OCI-LY3 (cell line): ENCODE measurements around the gene APBB1.

Source experiments
- H2AFZ ChIP-seq: fragments of 200-600, 300-600 bp; shearing (Covaris generic); 2 replicates; pipeline ENCODE4 v1.6.0; 2014; ENCODE audit warnings: antibody characterized with exemption, low read depth, low read length
- H3K27ac ChIP-seq: fragments of 200-600, 300-600 bp; sonication (generic); 2 replicates; pipeline ENCODE4 v1.5.1; 2014; ENCODE audit warnings: mild to moderate bottlenecking, low read length, moderate library complexity, mixed read lengths
- H3K27me3 ChIP-seq: fragments of 200-600, 300-600 bp; sonication (generic); 2 replicates; pipeline ENCODE4 v1.6.1; 2014; ENCODE audit warnings: low read depth, low read length, mixed read lengths
- H3K36me3 ChIP-seq: fragments of 200-600, 300-600 bp; sonication (generic); replicated peaks from 2 replicates; pipeline ENCODE3; 2014; ENCODE audit warnings: low read depth, low read length, mixed read lengths
- H3K4me1 ChIP-seq: fragments of 300-600, 200-600 bp; sonication (generic); 2 replicates; pipeline ENCODE4 v1.6.1; 2014; ENCODE audit warnings: low read length, mixed read lengths
- H3K4me2 ChIP-seq: fragments of 200-600, 300-600 bp; sonication (generic); 2 replicates; pipeline ENCODE4 v1.6.1; 2014; ENCODE audit warnings: low read length, mixed read lengths
- H3K4me3 ChIP-seq: fragments of 300-600, 200-600 bp; sonication (generic); 2 replicates; pipeline ENCODE4 v1.5.1; 2014; ENCODE audit warnings: antibody characterized with exemption, mild to moderate bottlenecking, low read length, moderate library complexity
- H3K79me2 ChIP-seq: fragments of 300-600, 200-600 bp; shearing (Covaris generic); 2 replicates; pipeline ENCODE4 v1.6.1; 2014; ENCODE audit warnings: mild to moderate bottlenecking, low read length, mixed read lengths
- H3K9ac ChIP-seq: fragments of 300-600, 200-600 bp; shearing (Covaris generic); 2 replicates; pipeline ENCODE4 v1.6.0; 2014; ENCODE audit warnings: mild to moderate bottlenecking, low read length, moderate library complexity
- H3K9me3 ChIP-seq: fragments of 200-600, 300-600 bp; shearing (Covaris generic); 2 replicates; pipeline ENCODE4 v1.6.1; 2014; ENCODE audit warnings: low read length, mixed read lengths; ENCODE audit not compliant: insufficient read depth
- H4K20me1 ChIP-seq: fragments of 200-600, 300-600 bp; sonication (generic); 2 replicates; pipeline ENCODE4 v1.6.1; 2016; ENCODE audit warnings: low read length, mixed read lengths; ENCODE audit not compliant: insufficient read depth
- CTCF ChIP-seq: fragments of 200-600, 300-600 bp; sonication (generic); IDR thresholded peaks from 2 replicates; pipeline ENCODE4 v1.5.1; 2014; ENCODE audit warnings: antibody characterized with exemption, low read length, low read depth
- EZH2phosphoT487 ChIP-seq: fragments of 200-600 bp; shearing (Covaris generic); IDR thresholded peaks from 2 replicates; pipeline ENCODE4 v1.6.1; 2018; ENCODE audit warnings: antibody characterized with exemption, mixed run types, low read depth

The APBB1 gene

GRCh38 chr11:6402061-6402470 is 16.8 kb downstream of the APBB1 start:
- H3K9ac ChIP-seq: peak overlapping the region; percentile 49
- H3K4me2 ChIP-seq: peak overlapping the region; percentile 92
- TF ChIP-seq CTCF: no peak
- TF ChIP-seq EZH2phosphoT487: no peak

GRCh38 chr11:6401464-6401863 is 17.4 kb downstream of the APBB1 start:
- H3K9ac ChIP-seq: no peak overlapping the region
- no peaks in the 10 kb centered on the region for H3K9me3 ChIP-seq
- H4K20me1 ChIP-seq: no peaks in the 10 kb centered on the region
- H2AFZ ChIP-seq: no peak overlapping the region
- TF ChIP-seq CTCF (no peak), EZH2phosphoT487 (no peak)
- no peaks in the 10 kb centered on the region for H3K79me2 ChIP-seq
- no peak overlapping the region for H3K27ac ChIP-seq
- no peaks in the 10 kb centered on the region for H3K27me3 ChIP-seq
- peaks cover 28% of the 10 kb centered on the region for H3K4me1 ChIP-seq
- peak overlapping the region; percentile 92; the same call in 1 of the 2 replicates for H3K4me2 ChIP-seq
- no peak overlapping the region for H3K4me3 ChIP-seq
- H3K36me3 ChIP-seq: no peaks in the 10 kb centered on the region

More at GRCh38 chr11:6402061-6402470, 16.8 kb downstream of the APBB1 start:
- no peaks in the 10 kb centered on the region for H3K36me3 ChIP-seq
- H3K27me3 ChIP-seq: no peaks in the 10 kb centered on the region
- no peaks in the 10 kb centered on the region for H4K20me1 ChIP-seq
- peak overlapping the region; percentile 68 for H3K4me3 ChIP-seq
- no peaks in the 10 kb centered on the region for H3K79me2 ChIP-seq
- H3K27ac ChIP-seq: peak overlapping the region; percentile 54
- H2AFZ ChIP-seq: 0 out of 2 replicates have a peak overlapping the region, but pooled peaks have one; percentile 25
- no peaks in the 10 kb centered on the region for H3K9me3 ChIP-seq
- peaks cover 28% of the 10 kb centered on the region for H3K4me1 ChIP-seq

DNA sequence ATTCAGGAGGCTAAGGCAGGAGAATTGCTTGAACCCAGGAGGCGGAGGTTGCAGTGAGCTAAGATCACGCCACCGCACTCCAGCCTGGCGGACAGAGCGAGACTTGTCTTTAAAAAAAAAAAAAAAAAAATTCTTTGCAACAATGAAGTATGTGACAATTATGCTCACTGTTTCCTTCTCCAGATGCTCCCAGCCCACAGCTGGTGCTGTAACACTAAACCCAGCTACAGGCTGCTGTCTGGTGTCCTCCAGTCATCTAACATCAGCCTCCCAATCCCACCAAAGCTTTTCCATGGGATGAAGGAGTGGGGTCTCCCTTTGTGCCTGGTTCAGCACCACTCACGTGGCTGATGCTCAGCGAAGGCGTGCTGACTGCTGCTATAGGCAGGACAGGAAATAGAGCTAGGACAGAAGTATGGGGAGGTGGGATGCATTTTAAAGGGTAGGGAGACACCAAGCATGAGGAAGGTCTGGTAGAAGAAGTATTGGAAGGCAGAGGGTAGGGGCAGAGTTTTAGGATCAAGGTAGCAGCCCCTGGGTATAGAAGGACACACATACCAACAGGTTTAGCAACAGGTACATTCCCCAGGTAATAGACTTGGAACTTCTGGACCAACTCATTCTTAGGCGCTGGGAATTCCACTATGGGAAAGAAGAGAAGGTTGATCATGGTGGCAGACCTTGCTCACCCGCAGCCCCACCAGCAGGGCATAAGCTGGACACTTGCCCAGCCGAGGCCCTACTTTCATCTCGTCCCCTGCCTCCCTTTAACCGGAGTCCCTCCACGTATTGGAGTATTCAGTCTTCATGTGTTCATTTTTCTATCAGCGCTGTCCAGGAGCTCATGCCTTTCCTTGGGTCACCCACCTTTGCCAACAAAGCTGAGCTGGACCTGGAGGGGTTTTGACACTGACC is 18.2 kb downstream of the APBB1 start:
- H3K27me3 ChIP-seq: no peaks in the 10 kb centered on the region
- no peaks in the 10 kb centered on the region for H3K9me3 ChIP-seq
- H3K4me2 ChIP-seq: no peak overlapping the region
- H3K4me3 ChIP-seq: no peak overlapping the region
- H4K20me1 ChIP-seq: no peaks in the 10 kb centered on the region
- no peak overlapping the region for H2AFZ ChIP-seq
- no peaks in the 10 kb centered on the region for H3K79me2 ChIP-seq
- H3K36me3 ChIP-seq: no peaks in the 10 kb centered on the region
- H3K27ac ChIP-seq: no peak overlapping the region
- no peak overlapping the region for H3K9ac ChIP-seq
- TF ChIP-seq EZH2phosphoT487: no peak
- TF ChIP-seq CTCF: no peak
- peaks cover 28% of the 10 kb centered on the region for H3K4me1 ChIP-seq

GRCh38 chr11:6397636-6398035 is 21.3 kb downstream of the APBB1 start:
- Histone ChIP-seq H3K79me2 (no peaks in the 10 kb centered on the region), H3K27me3 (no peaks in the 10 kb centered on the region), H2AFZ (no peak overlapping the region), H3K36me3 (no peaks in the 10 kb centered on the region), H3K4me3 (no peak overlapping the region), H3K9ac (no peak overlapping the region), H3K9me3 (no peaks in the 10 kb centered on the region), H3K4me1 (peaks cover 15% of the 10 kb centered on the region), H4K20me1 (no peaks in the 10 kb centered on the region), H3K4me2 (no peak overlapping the region), H3K27ac (no peak overlapping the region)
- TF ChIP-seq EZH2phosphoT487 (no peak), CTCF (no peak)
